Stomach (tissue), 4 donors: ENCODE results near the gene ZNF716.

Source experiments
- POLR2AphosphoS5 ChIP-seq, 3 donors: sonication (generic); formaldehyde crosslinking; IDR thresholded peaks; one replicate each; pipeline ENCODE4 v1.6.1; 2016; ENCODE audit warnings: antibody characterized with exemption in 3 of 3
- TF ChIP-seq, protein P1 (sequence below), 7 experiments: fragments of 450-650 bp in 4 of 7; fragments of 200-600 bp in 3 of 7; sonication (generic) in 3 of 7; IDR thresholded peaks; one replicate each; pipeline ENCODE4 v1.5.1; 2016 to 2019; ENCODE audit warnings: antibody characterized with exemption in 7 of 7, control low read depth in 2 of 7, mild to moderate bottlenecking in 1 of 7

DNA sequence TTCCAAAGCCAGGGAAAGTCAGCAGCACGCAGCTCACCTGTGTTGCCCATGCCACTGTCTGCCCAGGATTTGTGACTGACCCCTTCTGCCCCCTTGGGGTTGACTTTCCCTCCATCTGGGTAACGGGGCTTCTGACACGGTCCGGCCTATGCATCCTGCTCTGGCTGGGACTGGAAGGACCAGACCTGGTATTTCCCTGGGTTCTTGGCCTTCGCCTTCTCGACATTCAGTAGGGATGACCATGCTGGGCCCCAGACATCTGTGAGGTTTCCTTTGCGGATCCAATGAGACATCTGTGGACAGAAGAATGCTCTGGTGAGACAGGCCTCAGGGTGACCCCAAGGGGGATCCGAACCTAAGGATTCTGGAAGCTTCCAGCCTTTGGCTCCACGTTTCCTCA, 34.2 kb upstream of the ZNF716 start:
- no peak for TF ChIP-seq POLR2AphosphoS5 (IDR thresholded peaks at IDR 0.05)
- TF ChIP-seq, protein P1, sequence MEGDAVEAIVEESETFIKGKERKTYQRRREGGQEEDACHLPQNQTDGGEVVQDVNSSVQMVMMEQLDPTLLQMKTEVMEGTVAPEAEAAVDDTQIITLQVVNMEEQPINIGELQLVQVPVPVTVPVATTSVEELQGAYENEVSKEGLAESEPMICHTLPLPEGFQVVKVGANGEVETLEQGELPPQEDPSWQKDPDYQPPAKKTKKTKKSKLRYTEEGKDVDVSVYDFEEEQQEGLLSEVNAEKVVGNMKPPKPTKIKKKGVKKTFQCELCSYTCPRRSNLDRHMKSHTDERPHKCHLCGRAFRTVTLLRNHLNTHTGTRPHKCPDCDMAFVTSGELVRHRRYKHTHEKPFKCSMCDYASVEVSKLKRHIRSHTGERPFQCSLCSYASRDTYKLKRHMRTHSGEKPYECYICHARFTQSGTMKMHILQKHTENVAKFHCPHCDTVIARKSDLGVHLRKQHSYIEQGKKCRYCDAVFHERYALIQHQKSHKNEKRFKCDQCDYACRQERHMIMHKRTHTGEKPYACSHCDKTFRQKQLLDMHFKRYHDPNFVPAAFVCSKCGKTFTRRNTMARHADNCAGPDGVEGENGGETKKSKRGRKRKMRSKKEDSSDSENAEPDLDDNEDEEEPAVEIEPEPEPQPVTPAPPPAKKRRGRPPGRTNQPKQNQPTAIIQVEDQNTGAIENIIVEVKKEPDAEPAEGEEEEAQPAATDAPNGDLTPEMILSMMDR (IDR thresholded peaks at IDR 0.05), result no peak
